SJSA1 (cell line): Measurements from ENCODE around the gene PPFIA1. TPM values are rescaled to one million over a fixed set of nuclear protein-coding genes. Genes with fewer than 3 reads are reported as not detected.
"Not testable (repeated sequence)": the region's sequence is repeated elsewhere in the genome, so short reads cannot be mapped to it uniquely, and the experiment has no call there.

ENCODE experiments used
- DNase-seq, 2 experiments: peaks; one replicate each; pipeline ENCODE4 v3.0.0-alpha.2; 2015 to 2020; ENCODE audit warnings: low spot score in 2 of 2, low read depth in 1 of 2
- H3K27ac ChIP-seq: fragments of 250-450 bp; sonication (Bioruptor Pico); 2 replicates; pipeline ENCODE4 v1.5.1; 2020; ENCODE audit warnings: mild to moderate bottlenecking, moderate library complexity
- H3K27me3 ChIP-seq: fragments of 250-450 bp; sonication (Bioruptor Pico); replicated peaks from 2 replicates; pipeline ENCODE4 v1.5.1; 2020; ENCODE audit warnings: mild to moderate bottlenecking, moderate library complexity
- H3K36me3 ChIP-seq: fragments of 250-450 bp; sonication (Bioruptor Pico); 2 replicates; pipeline ENCODE4 v1.5.1; 2020; ENCODE audit warnings: mild to moderate bottlenecking
- H3K4me1 ChIP-seq: fragments of 250-450 bp; sonication (Bioruptor Pico); replicated peaks from 2 replicates; pipeline ENCODE4 v1.6.1; 2021; ENCODE audit warnings: mild to moderate bottlenecking
- H3K4me3 ChIP-seq: fragments of 250-450 bp; sonication (Bioruptor Pico); 2 replicates; pipeline ENCODE4 v1.5.1; 2020; ENCODE audit warnings: mild to moderate bottlenecking
- H3K9me3 ChIP-seq: fragments of 250-450 bp; sonication (Bioruptor Pico); replicated peaks from 2 replicates; pipeline ENCODE4 v1.5.1; 2020; ENCODE audit warnings: mild to moderate bottlenecking
- total RNA-seq: library from RNA; depleted of rRNA; stranded (reverse); fragments of >200 nt; shearing (Covaris generic); gene quantifications from 2 replicates; pipeline ENCODE4 v1.2.3, GENCODE V29; 2014

PPFIA1 gene
- total RNA-seq, 1 experiment from 2014 or later: 106 TPM

DNA sequence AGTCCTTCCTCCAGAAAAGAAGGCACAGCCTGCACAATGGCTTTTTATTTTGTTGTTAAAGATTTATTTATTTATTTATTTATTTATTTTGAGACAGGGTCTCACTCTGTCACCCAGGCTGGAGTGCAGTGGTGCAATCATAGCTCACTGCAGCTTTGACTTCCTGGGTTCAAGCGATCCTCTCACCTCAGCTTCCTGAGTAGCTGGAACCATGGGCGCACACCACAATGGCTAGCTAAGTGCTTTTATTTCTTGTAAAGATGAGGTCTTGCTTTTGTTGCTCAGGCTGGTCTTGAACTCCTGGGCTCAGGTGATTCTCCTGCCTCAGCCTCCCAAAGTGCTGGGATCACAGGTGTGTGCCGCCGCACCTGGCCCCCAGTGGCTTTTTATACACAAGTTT is 137.8 kb downstream of the PPFIA1 start:
- H3K27me3 ChIP-seq, DNase-seq, H3K27ac ChIP-seq, H3K4me3 ChIP-seq, H3K4me1 ChIP-seq, H3K9me3 ChIP-seq: not testable (repeated sequence)
- H3K36me3 ChIP-seq: peaks cover 95% of the 10 kb centered on the region

DNA sequence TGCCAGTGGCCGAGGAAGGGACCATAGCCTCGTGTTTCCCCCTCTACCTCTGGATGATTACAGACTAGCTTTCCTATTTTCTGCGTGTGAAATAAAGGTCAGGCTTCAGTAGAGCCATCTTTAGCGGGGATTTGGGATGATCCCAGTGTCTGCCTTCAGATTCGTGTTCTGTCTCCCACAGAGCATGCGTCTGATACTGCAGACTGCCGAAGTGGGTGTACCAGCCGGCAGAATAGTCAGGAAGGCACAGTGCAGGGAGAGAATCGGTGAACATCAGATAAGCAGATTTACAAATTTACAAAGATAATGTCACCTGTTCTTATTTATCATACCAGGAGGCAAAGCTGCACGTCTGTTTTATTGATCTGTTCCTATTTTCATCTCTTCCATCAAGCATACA is 138.9 kb downstream of the PPFIA1 start:
- H3K36me3 ChIP-seq: peaks cover 97% of the 10 kb centered on the region
- no peak overlapping the region for H3K27ac ChIP-seq
- no peak overlapping the region for H3K4me3 ChIP-seq

DNA sequence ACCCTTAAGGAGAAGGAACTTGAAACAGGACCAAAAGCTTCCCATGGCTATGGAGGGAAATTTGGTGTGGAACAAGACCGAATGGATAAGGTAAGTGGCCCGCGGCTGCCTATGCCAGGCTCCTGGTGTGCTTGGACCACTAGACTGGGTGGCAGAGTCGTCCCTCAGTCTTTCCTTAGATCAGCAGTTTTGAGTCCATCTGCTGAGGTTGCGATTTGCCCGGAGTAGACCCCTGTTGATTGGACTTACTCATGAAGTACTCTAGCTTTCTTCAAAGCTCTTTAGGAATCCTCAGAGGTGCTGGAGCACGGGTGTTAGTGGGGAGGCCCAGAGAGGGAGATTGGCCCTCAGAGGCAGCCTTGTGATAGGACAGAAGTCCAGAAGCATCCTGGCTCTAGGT is 139.4 kb downstream of the PPFIA1 start:
- Histone ChIP-seq H3K36me3 (peaks cover 97% of the 10 kb centered on the region), H3K9me3 (no peaks in the 10 kb centered on the region), H3K4me3 (no peak overlapping the region), H3K27me3 (no peaks in the 10 kb centered on the region), H3K27ac (no peak overlapping the region), H3K4me1 (no peaks in the 10 kb centered on the region)
- DNase-seq: no peak

More for the DNA sequence above, 138.9 kb downstream of the PPFIA1 start:
- H3K27me3 ChIP-seq: no peaks in the 10 kb centered on the region
- H3K9me3 ChIP-seq: no peaks in the 10 kb centered on the region
- H3K4me1 ChIP-seq: no peaks in the 10 kb centered on the region
- DNase-seq: no peak

DNA sequence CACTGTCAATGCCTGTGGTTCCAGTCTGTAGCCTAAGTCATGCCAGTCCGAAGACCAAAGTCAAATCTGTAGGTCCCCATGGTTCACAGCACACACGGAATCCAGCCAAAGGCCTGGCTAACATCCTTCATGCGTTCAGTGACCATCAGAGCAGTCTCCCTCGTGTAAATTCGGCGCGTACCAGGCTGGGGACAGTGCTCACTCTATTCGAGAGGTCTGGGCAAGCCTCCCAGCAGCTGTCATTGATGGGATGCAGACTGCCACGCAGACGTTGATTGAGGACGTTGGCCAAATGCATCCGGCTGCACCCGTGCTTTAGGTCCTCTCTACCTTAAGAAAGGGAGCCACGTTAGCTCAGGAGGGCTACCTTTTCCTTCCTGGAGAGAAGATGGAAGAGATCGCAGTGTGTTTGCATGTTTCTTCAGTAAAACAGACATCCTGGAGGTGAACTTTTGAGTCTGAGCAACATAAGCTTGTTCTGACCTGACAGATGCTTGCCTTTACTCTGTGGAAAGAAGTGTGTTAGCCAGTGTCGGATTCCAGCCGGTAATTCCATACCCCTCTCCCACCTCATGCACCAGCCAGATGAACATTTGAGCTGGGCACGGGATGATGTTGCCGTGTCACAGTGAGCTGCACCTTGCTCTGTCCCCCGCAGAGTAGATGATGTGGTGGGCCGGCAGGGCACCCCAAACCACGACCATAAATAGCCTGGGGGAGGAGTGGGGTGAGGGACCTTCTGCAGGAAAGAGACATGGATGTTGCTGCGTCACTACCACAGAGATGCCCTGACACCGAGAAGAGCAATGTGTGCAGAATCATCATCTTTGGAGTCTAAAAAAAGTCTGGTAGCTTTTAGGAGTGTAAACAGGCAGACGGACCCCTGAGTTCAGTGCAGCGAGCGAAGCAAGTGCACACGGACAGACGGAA is 140.1 kb downstream of the PPFIA1 start:
- H3K9me3 ChIP-seq: no peaks in the 10 kb centered on the region
- no peak for DNase-seq
- H3K27me3 ChIP-seq: no peaks in the 10 kb centered on the region
- no peak overlapping the region for H3K4me3 ChIP-seq
- H3K27ac ChIP-seq: no peak overlapping the region
- H3K36me3 ChIP-seq: peaks cover 97% of the 10 kb centered on the region
- H3K4me1 ChIP-seq: no peaks in the 10 kb centered on the region

DNA sequence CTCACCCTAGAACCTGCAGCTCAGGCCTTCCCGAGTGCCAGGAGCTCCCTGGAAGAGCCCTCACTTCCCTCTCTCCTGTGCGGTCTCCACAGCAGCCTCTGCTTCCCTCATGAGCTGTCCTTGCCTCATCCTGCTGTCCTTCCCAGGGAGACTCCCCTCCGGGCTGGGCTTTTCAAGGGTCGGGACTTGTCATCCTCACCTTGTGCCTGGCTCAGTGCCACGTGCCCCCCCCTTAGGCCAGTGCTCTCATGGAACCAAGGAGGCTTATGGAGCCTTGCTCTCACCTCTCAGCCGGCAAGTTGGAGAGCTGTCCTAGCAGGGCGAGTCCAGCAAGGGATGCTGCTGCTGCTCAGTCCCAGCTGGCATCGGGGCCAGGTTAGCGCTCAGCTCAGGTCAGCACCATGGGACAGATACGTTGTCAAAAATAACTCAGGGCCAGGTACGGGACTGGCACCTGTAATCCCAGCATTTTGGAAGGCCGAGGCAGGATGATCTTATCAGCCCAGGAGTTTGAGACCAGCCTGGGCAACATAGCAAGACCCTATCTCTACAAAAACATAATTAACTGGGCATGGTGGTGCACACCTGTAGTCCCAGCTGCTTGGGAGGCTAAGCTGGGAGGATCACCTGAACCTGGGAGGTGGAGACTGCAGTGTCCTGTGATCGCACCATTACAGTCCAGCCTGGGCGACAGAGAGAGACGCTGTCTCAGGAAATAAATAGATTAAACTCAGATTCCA is 141.4 kb downstream of the PPFIA1 start:
- H3K27ac ChIP-seq: no peak overlapping the region
- H3K27me3 ChIP-seq: no peaks in the 10 kb centered on the region
- H3K4me1 ChIP-seq: no peaks in the 10 kb centered on the region
- no peaks in the 10 kb centered on the region for H3K9me3 ChIP-seq
- DNase-seq: no peak
- peaks cover 97% of the 10 kb centered on the region for H3K36me3 ChIP-seq
- no peak overlapping the region for H3K4me3 ChIP-seq

DNA sequence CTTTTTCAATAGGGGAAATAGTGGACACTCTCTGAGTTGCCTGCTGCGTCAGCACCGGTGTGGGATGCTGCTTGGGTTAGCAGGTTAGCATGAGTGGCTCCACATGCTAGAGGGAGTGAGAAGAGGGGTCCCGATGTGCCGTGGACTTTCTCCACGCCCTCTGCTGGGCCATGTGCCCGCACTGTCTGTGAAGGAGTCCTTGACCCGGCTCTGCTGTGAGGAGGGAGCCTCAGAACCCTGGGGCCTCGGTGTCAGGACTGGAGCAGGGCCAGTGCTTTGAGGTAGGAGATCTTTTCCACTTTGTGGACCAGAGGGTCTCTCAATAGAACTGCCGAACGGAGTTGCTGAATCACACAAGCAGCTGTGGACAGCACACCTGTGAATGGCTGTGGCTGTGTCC is 142.7 kb downstream of the PPFIA1 start:
- no peaks in the 10 kb centered on the region for H3K9me3 ChIP-seq
- no peak overlapping the region for H3K4me3 ChIP-seq
- no peak overlapping the region for H3K27ac ChIP-seq
- H3K27me3 ChIP-seq: no peaks in the 10 kb centered on the region
- no peaks in the 10 kb centered on the region for H3K4me1 ChIP-seq
- H3K36me3 ChIP-seq: peaks cover 97% of the 10 kb centered on the region
- DNase-seq: peak in 1 of 2 experiments; percentile 50

DNA sequence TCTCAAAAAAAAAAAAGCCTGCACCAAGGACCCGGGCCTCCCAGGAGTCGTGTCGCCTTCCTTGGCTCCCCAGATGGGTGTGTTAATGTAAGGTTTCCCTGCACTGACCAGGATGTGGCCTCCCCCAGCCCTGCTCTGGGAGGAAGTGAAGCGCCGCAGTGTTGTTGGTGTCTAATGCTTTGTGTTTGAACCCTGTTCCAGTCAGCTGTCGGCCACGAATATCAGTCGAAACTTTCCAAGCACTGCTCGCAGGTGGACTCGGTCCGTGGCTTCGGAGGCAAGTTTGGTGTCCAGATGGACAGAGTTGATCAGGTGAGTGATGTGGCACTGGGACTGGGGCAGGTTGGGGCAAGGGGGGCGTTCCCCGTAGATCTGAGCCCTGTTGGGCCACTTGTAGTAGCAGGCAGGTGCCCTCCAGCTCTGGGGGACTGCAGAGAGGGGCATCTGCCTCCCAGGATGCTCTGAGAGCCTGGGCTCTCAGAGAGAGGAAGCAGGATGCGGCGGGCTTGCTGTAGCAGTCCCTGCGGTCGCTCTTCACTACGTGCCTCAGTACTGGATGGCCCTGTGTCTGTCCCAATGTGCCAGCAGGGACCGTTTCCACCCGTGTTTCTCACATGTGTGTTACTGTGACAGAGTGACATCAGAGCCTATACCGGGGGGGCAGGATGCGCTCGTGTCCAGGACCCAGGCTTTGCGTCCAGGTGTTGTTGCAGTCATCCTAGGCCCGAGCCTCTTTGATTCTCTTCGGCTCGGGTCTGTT is 144.0 kb downstream of the PPFIA1 start:
- Histone ChIP-seq H3K4me3 (no peak overlapping the region), H3K4me1 (no peaks in the 10 kb centered on the region), H3K27ac (no peak overlapping the region), H3K36me3 (peaks cover 97% of the 10 kb centered on the region), H3K27me3 (no peaks in the 10 kb centered on the region), H3K9me3 (no peaks in the 10 kb centered on the region)
- DNase-seq: peak in 1 of 2 experiments; percentile 56

DNA sequence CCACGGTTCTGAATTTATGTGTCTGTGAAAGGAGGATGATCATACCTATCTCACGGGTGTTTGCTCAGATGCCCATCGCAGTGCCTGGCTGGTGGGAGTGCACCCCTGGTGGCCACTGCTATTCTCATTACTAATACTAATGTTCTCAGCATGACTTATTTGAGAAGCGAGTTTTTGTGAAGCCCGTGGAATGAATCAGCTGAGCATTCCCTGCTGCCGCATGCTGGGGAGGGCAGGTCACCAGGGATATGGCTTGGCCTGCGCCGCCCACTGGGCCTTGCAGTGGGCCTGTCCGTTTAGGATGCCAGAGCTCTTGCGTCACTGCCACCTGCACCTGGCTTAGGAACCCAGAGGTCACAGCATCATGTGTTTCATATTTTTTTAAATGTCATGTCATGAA is 144.7 kb downstream of the PPFIA1 start:
- no peak overlapping the region for H3K27ac ChIP-seq
- no peak overlapping the region for H3K4me3 ChIP-seq
- DNase-seq: no peak
- H3K36me3 ChIP-seq: peaks cover 97% of the 10 kb centered on the region
- H3K9me3 ChIP-seq: no peaks in the 10 kb centered on the region
- no peaks in the 10 kb centered on the region for H3K4me1 ChIP-seq
- no peaks in the 10 kb centered on the region for H3K27me3 ChIP-seq

DNA sequence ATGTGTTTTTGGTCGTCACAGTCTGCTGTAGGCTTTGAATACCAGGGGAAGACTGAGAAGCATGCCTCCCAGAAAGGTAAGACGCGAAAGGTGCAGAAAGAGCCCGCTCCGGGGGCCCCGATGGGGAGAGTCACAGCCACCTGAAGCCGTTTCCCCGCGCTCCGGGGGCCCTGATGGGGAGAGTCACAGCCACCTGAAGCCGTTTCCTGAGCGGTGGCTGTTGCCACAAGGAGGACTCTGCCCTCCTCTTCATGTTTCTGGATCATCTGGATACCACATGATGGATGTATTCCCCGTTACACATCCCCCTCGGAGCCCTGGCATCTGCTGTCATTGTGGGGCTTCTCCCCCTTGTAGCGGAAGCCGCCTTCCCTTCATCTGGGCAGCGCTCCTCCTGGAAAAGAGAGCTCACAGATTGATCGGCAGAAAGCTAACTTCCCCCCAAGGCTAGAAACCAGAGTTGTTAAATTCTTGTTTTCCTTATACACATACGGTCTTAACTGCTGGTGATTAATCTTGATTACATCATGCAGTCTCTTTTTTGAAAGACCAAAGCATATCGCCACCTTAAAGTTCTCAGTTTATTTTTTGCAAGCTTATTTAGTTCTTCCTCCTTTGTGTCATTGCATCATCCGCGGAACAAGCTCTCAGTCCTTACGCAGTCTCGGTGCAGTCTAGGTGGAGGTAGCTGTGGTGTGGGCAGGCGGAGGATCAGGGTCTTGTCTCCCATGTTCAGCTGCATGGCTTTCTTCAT is 145.3 kb downstream of the PPFIA1 start:
- Histone ChIP-seq H3K4me3 (no peak overlapping the region), H3K9me3 (no peaks in the 10 kb centered on the region), H3K27me3 (no peaks in the 10 kb centered on the region), H3K36me3 (peaks cover 97% of the 10 kb centered on the region), H3K27ac (no peak overlapping the region), H3K4me1 (no peaks in the 10 kb centered on the region)
- no peak for DNase-seq

DNA sequence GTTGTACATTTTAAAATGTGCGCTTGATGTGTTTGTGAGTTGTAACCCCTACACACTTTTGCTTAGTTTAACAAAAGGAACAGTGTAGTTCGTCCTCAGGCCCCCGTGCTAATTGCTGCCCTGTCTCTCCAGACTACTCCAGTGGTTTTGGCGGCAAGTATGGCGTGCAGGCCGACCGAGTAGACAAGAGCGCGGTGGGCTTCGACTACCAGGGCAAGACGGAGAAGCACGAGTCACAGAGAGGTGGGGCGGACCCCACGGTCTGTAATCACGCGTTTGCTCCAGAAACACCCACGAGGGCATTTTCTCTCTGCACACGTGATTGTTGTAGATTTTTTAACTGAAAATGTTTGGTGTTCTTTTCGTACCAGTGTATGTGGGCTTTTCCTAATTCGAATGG is 146.4 kb downstream of the PPFIA1 start:
- DNase-seq: no peak
- H3K27me3 ChIP-seq: no peaks in the 10 kb centered on the region
- peaks cover 100% of the 10 kb centered on the region for H3K36me3 ChIP-seq
- no peaks in the 10 kb centered on the region for H3K9me3 ChIP-seq
- H3K27ac ChIP-seq: no peak overlapping the region
- H3K4me1 ChIP-seq: no peaks in the 10 kb centered on the region
- no peak overlapping the region for H3K4me3 ChIP-seq

DNA sequence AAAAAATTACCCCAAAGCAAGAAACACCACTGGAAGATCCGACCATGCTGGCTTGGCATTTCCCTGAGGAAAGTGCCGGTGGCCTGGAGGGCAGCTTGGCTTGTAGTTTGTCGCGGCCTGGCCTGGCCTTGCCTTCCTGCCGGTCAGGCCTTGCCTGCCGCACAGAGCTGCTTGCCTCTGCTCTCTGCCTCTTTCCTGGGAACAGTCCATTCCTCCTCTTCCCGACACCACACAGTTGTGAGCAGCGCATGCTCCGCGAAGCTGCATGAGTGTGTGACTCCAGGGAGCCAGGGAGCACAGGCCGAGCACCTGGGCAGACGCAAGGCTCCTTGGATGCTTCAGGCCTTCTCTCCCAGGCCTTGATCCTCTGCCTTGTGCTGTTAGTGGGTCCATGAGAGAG is 147.6 kb downstream of the PPFIA1 start:
- H3K27me3 ChIP-seq: no peaks in the 10 kb centered on the region
- peaks cover 100% of the 10 kb centered on the region for H3K36me3 ChIP-seq

DNA sequence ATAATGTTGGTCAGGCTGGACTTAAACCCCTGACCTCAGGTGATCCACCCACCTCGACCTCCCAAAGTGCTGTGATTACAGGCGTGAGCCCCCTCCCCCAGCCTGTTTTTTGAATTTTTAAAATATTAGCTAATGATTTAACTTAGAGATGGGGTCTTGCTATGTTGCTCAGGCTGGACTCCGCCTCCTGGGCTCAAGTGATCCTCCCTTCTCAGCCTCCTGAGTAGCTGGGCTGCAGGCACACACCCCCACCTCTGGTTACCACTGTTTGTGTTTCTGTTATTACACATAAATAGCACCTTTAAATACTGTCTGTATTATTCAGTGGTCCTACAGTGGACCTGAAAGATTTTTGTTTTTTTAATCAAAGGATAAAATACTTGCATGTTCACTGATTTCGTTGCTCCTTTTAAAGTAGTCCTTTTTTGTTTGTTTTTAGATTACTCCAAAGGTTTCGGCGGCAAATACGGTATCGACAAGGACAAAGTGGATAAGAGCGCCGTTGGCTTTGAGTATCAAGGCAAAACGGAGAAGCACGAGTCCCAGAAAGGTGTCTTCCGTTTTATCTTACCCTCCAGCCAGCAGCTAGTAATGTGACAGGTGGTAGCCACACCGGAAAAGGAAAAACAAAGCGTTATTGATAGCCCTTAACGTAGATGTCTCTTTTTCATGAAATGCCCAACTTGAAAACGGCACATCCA is 149.0 kb downstream of the PPFIA1 start:
- Histone ChIP-seq H3K4me1 (peaks cover 13% of the 10 kb centered on the region), H3K4me3 (no peak overlapping the region), H3K36me3 (peaks cover 100% of the 10 kb centered on the region), H3K27ac (no peak overlapping the region), H3K9me3 (no peaks in the 10 kb centered on the region), H3K27me3 (no peaks in the 10 kb centered on the region)
- no peak for DNase-seq

More for the DNA sequence above, 147.6 kb downstream of the PPFIA1 start:
- no peak for DNase-seq
- Histone ChIP-seq H3K9me3 (no peaks in the 10 kb centered on the region), H3K27ac (no peak overlapping the region), H3K4me3 (no peak overlapping the region), H3K4me1 (no peaks in the 10 kb centered on the region; the same call in 1 of the 2 replicates)
